ENCODE results near the gene CRIP3. TPM values are rescaled to one million over a fixed set of nuclear protein-coding genes. Genes with fewer than 3 reads are reported as not detected.

The CRIP3 gene
- total and polyA plus RNA-seq, 2 of the 13 experiments (the other 11 are each of a cell fraction or from before 2014, with no cell fraction given): 6.3 to 9.3 TPM

- TF ChIP-seq ATF1 (CRISPR knock-in tag; IDR thresholded peaks at IDR 0.05) (no peak), ZNF841 (CRISPR knock-in tag; IDR thresholded peaks at IDR 0.05; ENCODE audit: borderline replicate concordance) (no peak), ZC3H13 (CRISPR knock-in tag; IDR thresholded peaks at IDR 0.05) (no peak), ZNF256 (CRISPR knock-in tag; conservative IDR thresholded peaks at IDR 0.05) (0 out of 2 replicates have a peak, but pooled peaks have one; percentile 20), ZKSCAN5 (CRISPR knock-in tag; IDR thresholded peaks at IDR 0.05) (no peak), FIP1L1 (IDR thresholded peaks at IDR 0.05; ENCODE audit: borderline replicate concordance, insufficient read depth, low read depth, low read length) (no peak), ZBTB43 (CRISPR knock-in tag; conservative IDR thresholded peaks at IDR 0.05) (no peak), MBNL3 (CRISPR knock-in tag; conservative IDR thresholded peaks at IDR 0.05) (no peak), GABPB1 (CRISPR knock-in tag; IDR thresholded peaks at IDR 0.05) (no peak), ZHX2 (IDR thresholded peaks at IDR 0.05; ENCODE audit: low read depth) (no peak), ZHX2 (CRISPR knock-in tag; IDR thresholded peaks at IDR 0.05; ENCODE audit: borderline replicate concordance) (no peak), TFE3 (CRISPR knock-in tag; IDR thresholded peaks at IDR 0.05) (no peak; the same call in 1 of the 2 replicates), ELF1 (CRISPR knock-in tag; IDR thresholded peaks at IDR 0.05) (0 out of 2 replicates have a peak, but pooled peaks have one; percentile 21), PLSCR1 (CRISPR knock-in tag; IDR thresholded peaks at IDR 0.05; ENCODE audit: borderline replicate concordance) (no peak), MAFK (conservative IDR thresholded peaks at IDR 0.05 in 1 of 2, IDR thresholded peaks at IDR 0.05 in 1 of 2; ENCODE audit: low read length in 2 of 2) (no peak), GTF2F1 (IDR thresholded peaks at IDR 0.05; ENCODE audit: low read length) (no peak), KDM1A (CRISPR knock-in tag; IDR thresholded peaks at IDR 0.05) (no peak), SP1 (IDR thresholded peaks at IDR 0.05) (no peak), SP1 (CRISPR knock-in tag; IDR thresholded peaks at IDR 0.05) (0 out of 2 replicates have a peak, but pooled peaks have one; percentile 14), TP53 (CRISPR knock-in tag; conservative IDR thresholded peaks at IDR 0.05) (0 out of 2 replicates have a peak, but pooled peaks have one; percentile 38), ZNF17 (CRISPR knock-in tag; IDR thresholded peaks at IDR 0.05) (no peak), ZNF746 (CRISPR knock-in tag; IDR thresholded peaks at IDR 0.05) (no peak), KAT8 (CRISPR knock-in tag; IDR thresholded peaks at IDR 0.05) (no peak)
These were observed 40.3 kb downstream of the CRIP3 start (continued) for GRCh38 chr6:43268355-43268700.
